Measurements from ENCODE around the gene WDR20.
"Not testable (repeated sequence)": the region's sequence is repeated elsewhere in the genome, so short reads cannot be mapped to it uniquely, and the experiment has no call there.

The WDR20 gene

GRCh38 chr14:102140750-102141145 lies 1.1 kb downstream of the WDR20 start:
- no peak for TF ChIP-seq CTCF (IDR thresholded peaks at IDR 0.05; ENCODE audit: low read depth, low read length, missing control alignments)
- DNase-seq (ENCODE audit: extremely low read depth, low read depth) = no peak
- H3K4me3 ChIP-seq (replicated peaks; ENCODE audit: low read depth, low read length) = peak overlapping the region; percentile 95

- H3K4me3 ChIP-seq (replicated peaks; ENCODE audit: low read depth, low read length) = no peak overlapping the region
- TF ChIP-seq CTCF (IDR thresholded peaks at IDR 0.05; ENCODE audit: low read depth, low read length, missing control alignments) = no peak
- DNase-seq (ENCODE audit: extremely low read depth, low read depth) = no peak
Observed at GRCh38 chr14:102141797-102142196, 2.1 kb downstream of the WDR20 start.

- TF ChIP-seq CTCF (IDR thresholded peaks at IDR 0.05; ENCODE audit: low read depth, low read length, missing control alignments) = no peak
- H3K4me3 ChIP-seq (replicated peaks; ENCODE audit: low read depth, low read length) = no peak overlapping the region
- DNase-seq (ENCODE audit: extremely low read depth, low read depth) = no peak
Observed at GRCh38 chr14:102144914-102145313, 5.2 kb downstream of the WDR20 start.

GRCh38 chr14:102145395-102145794 lies 5.7 kb downstream of the WDR20 start:
- no peak overlapping the region for H3K4me3 ChIP-seq (replicated peaks; ENCODE audit: low read depth, low read length)
- no peak for TF ChIP-seq CTCF (IDR thresholded peaks at IDR 0.05; ENCODE audit: low read depth, low read length, missing control alignments)
- no peak for DNase-seq (ENCODE audit: extremely low read depth, low read depth)

- no peak for TF ChIP-seq CTCF (IDR thresholded peaks at IDR 0.05; ENCODE audit: low read depth, low read length, missing control alignments)
- DNase-seq (ENCODE audit: extremely low read depth, low read depth) = no peak
- no peak overlapping the region for H3K4me3 ChIP-seq (replicated peaks; ENCODE audit: low read depth, low read length)
Observed at GRCh38 chr14:102146423-102146822, 6.7 kb downstream of the WDR20 start.

- TF ChIP-seq CTCF (IDR thresholded peaks at IDR 0.05; ENCODE audit: low read depth, low read length, missing control alignments) = no peak
- no peak for DNase-seq (ENCODE audit: extremely low read depth, low read depth)
- no peak overlapping the region for H3K4me3 ChIP-seq (replicated peaks; ENCODE audit: low read depth, low read length)
Observed at GRCh38 chr14:102150083-102150482, 10.4 kb downstream of the WDR20 start.

GRCh38 chr14:102150744-102151143 lies 11.0 kb downstream of the WDR20 start:
- no peak for TF ChIP-seq CTCF (IDR thresholded peaks at IDR 0.05; ENCODE audit: low read depth, low read length, missing control alignments)
- no peak overlapping the region for H3K4me3 ChIP-seq (replicated peaks; ENCODE audit: low read depth, low read length)
- no peak for DNase-seq (ENCODE audit: extremely low read depth, low read depth)

- H3K4me3 ChIP-seq (replicated peaks; ENCODE audit: low read depth, low read length); DNase-seq (ENCODE audit: extremely low read depth, low read depth): not testable (repeated sequence)
Observed at GRCh38 chr14:102151411-102151810, 11.7 kb downstream of the WDR20 start.
